Naive thymus-derived CD4-positive, alpha-beta T cell (primary cell): ENCODE results near the gene SHC3. TPM values are rescaled to one million over a fixed set of nuclear protein-coding genes. Genes with fewer than 3 reads are reported as not detected.

Experiments
- ATAC-seq: fragments of 150-1000 bp; cut with Tn5 transposase; 2 replicates; pipeline ENCODE4 v1.10.0; 2021; ENCODE audit warnings: mild to moderate bottlenecking, moderate library complexity
- CTCF ChIA-PET: fragments of 350-600 bp; sonication (Branson Sonifier 250); formaldehyde crosslinking; loops from one replicate; lab custom pipeline; 2021; ENCODE audit warnings: antibody characterized with exemption; lab: Charles Lee
- POLR2A ChIA-PET: fragments of 350-600 bp; sonication (Branson Sonifier 250); formaldehyde crosslinking; loops from one replicate; lab custom pipeline; 2021; ENCODE audit warnings: antibody characterized with exemption, inconsistent platforms; lab: Charles Lee
- DNase-seq, 9 donors: peaks; one replicate each; pipeline versions ENCODE4 v3.0.0 to v3.0.0-alpha.2; 2020 to 2022; ENCODE audit warnings: mixed read lengths in 1 of 9
- H3K27ac ChIP-seq: one replicate; pipeline ENCODE4 v1.7.0; 2013; ENCODE audit warnings: mild to moderate bottlenecking, low read depth, low read length, moderate library complexity
- H3K27me3 ChIP-seq, 2 donors: one replicate each; pipeline ENCODE4 v1.7.0; 2013; ENCODE audit warnings: low read length in 2 of 2, mild to moderate bottlenecking in 2 of 2, moderate library complexity in 2 of 2; ENCODE audit not compliant: control insufficient read depth in 2 of 2, insufficient read depth in 2 of 2
- H3K36me3 ChIP-seq, 3 experiments: 1 replicate in 2 of 3; 2 replicates in 1 of 3; pipeline ENCODE4 v1.7.0; 2013; ENCODE audit warnings: low read length in 3 of 3, mild to moderate bottlenecking in 3 of 3, moderate library complexity in 1 of 3; ENCODE audit not compliant: insufficient read depth in 3 of 3, control insufficient read depth in 2 of 3
- H3K4me1 ChIP-seq, 2 donors: one replicate each; pipeline ENCODE4 v1.7.0; 2013; ENCODE audit warnings: low read length in 2 of 2, mild to moderate bottlenecking in 2 of 2, moderate library complexity in 1 of 2; ENCODE audit not compliant: control insufficient read depth in 2 of 2, insufficient read depth in 2 of 2
- H3K4me3 ChIP-seq: 2 replicates; pipeline ENCODE4 v1.7.0; 2013; ENCODE audit warnings: mild to moderate bottlenecking, low read length
- H3K9me3 ChIP-seq, 3 experiments: 1 replicate in 2 of 3; 2 replicates in 1 of 3; pipeline ENCODE4 v1.7.0; 2013; ENCODE audit warnings: low read length in 3 of 3; ENCODE audit not compliant: control insufficient read depth in 2 of 3
- H3K27ac Mint-ChIP-seq, 9 donors: one replicate each; pipeline ENCODE4 v1.8.0; 2020 to 2022; ENCODE audit warnings: mixed read lengths in 9 of 9, mild to moderate bottlenecking in 8 of 9, moderate library complexity in 5 of 9, inconsistent platforms in 2 of 9
- H3K27me3 Mint-ChIP-seq, 5 donors: one replicate each; pipeline ENCODE4 v1.8.0; 2021 to 2022; ENCODE audit warnings: mixed read lengths in 5 of 5, mild to moderate bottlenecking in 1 of 5
- H3K36me3 Mint-ChIP-seq, 5 donors: one replicate each; pipeline ENCODE4 v1.8.0; 2020 to 2022; ENCODE audit warnings: mixed read lengths in 5 of 5, mild to moderate bottlenecking in 3 of 5, inconsistent platforms in 1 of 5
- H3K4me1 Mint-ChIP-seq, 7 donors: one replicate each; pipeline ENCODE4 v1.8.0; 2020 to 2022; ENCODE audit warnings: mixed read lengths in 7 of 7, mild to moderate bottlenecking in 3 of 7, inconsistent platforms in 1 of 7
- H3K4me3 Mint-ChIP-seq, 10 donors: one replicate each; pipeline ENCODE4 v1.8.0; 2020 to 2022; ENCODE audit warnings: mild to moderate bottlenecking in 10 of 10, mixed read lengths in 10 of 10, moderate library complexity in 6 of 10, inconsistent platforms in 2 of 10
- H3K9me3 Mint-ChIP-seq, 11 donors: one replicate each; pipeline ENCODE4 v1.8.0; 2020 to 2022; ENCODE audit warnings: mixed read lengths in 11 of 11, mild to moderate bottlenecking in 4 of 11, inconsistent platforms in 1 of 11, moderate library complexity in 1 of 11
- intact Hi-C, 2 donors: fragments of 100-400 bp; cut with micrococcal nuclease; formaldehyde crosslinking; loops; one replicate each; pipeline ENCODE4 v1.15.1; 2023
- polyA plus RNA-seq, 2 donors: library from polyadenylated mRNA; unstranded; fragments of 300-500 nt; fragmentation: Illumina TruSeq; gene quantifications; one replicate each; pipeline ENCODE4 v1.2.3, GENCODE V29; 2021
- total RNA-seq, 6 experiments: library from RNA in 5 of 6; stranded (reverse) in 5 of 6; gene quantifications; 1 replicate in 5 of 6; 2 replicates in 1 of 6; pipeline ENCODE4 v1.2.3 and lab custom pipeline; 2021 to 2026

SHC3 gene
- total and polyA plus RNA-seq, 7 experiments from 2014 or later = 0.02 to 0.11 (median 0.07) TPM; not detected in 3

- intact Hi-C loops = no loop called here
- Mint-ChIP-seq H3K27ac (no peak overlapping the region), H3K36me3 (peaks cover 0 to 4% (median 0%) of the 10 kb centered on the region in 5 donors), H3K4me1 (no peaks in the 10 kb centered on the region), H3K9me3 (peaks cover 0 to 29% (median 9%) of the 10 kb centered on the region in 11 donors), H3K4me3 (no peak overlapping the region), H3K27me3 (peaks cover 4 to 17% (median 6%) of the 10 kb centered on the region in 5 donors)
- Histone ChIP-seq H3K27ac (no peak overlapping the region), H3K36me3 (no peaks in the 10 kb centered on the region), H3K4me3 (no peak overlapping the region), H3K27me3 (no peaks in the 10 kb centered on the region), H3K4me1 (no peaks in the 10 kb centered on the region), H3K9me3 (no peaks in the 10 kb centered on the region)
- DNase-seq (no peak), ATAC-seq (no peak)
- POLR2A ChIA-PET = no interaction called here
- CTCF ChIA-PET = no interaction called here
Observed at GRCh38 chr9:89137542-89138462, 40.8 kb downstream of the SHC3 start.

DNA sequence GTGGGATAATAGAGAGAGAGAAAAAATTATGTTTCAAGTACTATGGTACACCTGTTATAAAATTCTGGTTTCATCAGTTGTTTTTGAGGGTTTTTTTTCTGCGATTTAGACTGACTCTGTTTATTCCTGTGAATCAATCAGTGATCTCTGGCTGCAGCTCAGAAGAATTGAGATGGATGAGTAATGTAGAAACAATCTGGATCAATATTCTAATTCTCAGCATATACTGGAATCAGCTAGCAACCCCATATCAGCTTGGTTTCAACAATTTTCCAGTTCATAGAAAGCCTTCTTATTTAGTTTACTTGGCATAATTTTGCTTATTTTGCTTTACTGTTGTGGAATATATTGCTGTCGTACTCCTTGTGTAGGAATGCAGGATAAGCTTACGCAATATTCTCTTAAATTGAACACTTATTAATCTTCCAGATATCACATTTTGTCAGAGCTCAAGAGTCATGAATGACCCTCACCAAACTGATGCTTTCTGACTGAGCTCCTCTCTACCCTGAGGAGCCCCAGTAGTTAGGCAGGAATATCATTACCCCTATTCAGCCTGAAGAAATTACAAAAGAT is 42.9 kb downstream of the SHC3 start:
- Histone ChIP-seq H3K27ac (no peak overlapping the region), H3K27me3 (no peaks in the 10 kb centered on the region), H3K4me1 (no peaks in the 10 kb centered on the region), H3K36me3 (no peaks in the 10 kb centered on the region), H3K9me3 (no peaks in the 10 kb centered on the region), H3K4me3 (no peak overlapping the region)
- Mint-ChIP-seq H3K27ac (no peak overlapping the region), H3K4me1 (no peaks in the 10 kb centered on the region), H3K27me3 (peaks cover 4 to 18% (median 10%) of the 10 kb centered on the region in 5 donors), H3K4me3 (no peak overlapping the region), H3K9me3 (peaks cover 3 to 37% (median 9%) of the 10 kb centered on the region in 11 donors), H3K36me3 (peaks cover 0 to 4% (median 0%) of the 10 kb centered on the region in 5 donors)
- no peak for ATAC-seq
- ChIA-PET CTCF (no interaction called here), POLR2A (interaction anchor here (0.6 kb wide), 1 partner anchor 12 kb away, joined by 3 read pairs; no protein-coding TSS in a partner anchor)
- intact Hi-C loops = no loop called here
- DNase-seq = no peak

DNA sequence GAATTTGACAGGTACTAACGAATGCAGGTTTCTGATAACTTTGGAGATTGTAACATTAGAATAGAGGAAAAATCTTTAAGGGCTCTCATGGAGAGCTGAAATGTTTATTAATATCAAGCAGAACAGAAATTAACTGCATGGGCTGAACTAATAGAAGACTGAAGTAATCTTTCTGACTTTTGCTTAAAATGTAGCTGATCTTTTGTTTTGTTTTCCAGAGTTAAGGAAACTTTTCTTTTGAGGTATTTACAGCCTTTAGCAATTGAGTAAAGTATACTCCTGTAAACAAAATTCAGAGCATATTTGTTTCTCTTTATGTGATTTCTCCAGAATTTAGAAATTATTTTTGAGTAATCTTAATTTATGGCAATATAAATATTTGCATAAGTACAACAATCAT is 43.9 kb downstream of the SHC3 start:
- intact Hi-C loops = no loop called here
- no peaks in the 10 kb centered on the region for H3K36me3 ChIP-seq
- H3K4me3 ChIP-seq = no peak overlapping the region
- Mint-ChIP-seq H3K4me3 (no peak overlapping the region), H3K36me3 (peaks cover 0 to 4% (median 0%) of the 10 kb centered on the region in 5 donors), H3K4me1 (no peaks in the 10 kb centered on the region), H3K27me3 (peaks cover 9 to 20% (median 13%) of the 10 kb centered on the region in 5 donors), H3K27ac (no peak overlapping the region), H3K9me3 (peaks cover 3 to 46% (median 9%) of the 10 kb centered on the region in 11 donors)
- DNase-seq (no peak), ATAC-seq (no peak)
- no peak overlapping the region for H3K27ac ChIP-seq
- no peaks in the 10 kb centered on the region for H3K4me1 ChIP-seq
- ChIA-PET POLR2A (no interaction called here), CTCF (no interaction called here)
- H3K27me3 ChIP-seq = no peaks in the 10 kb centered on the region
- H3K9me3 ChIP-seq = no peaks in the 10 kb centered on the region

DNA sequence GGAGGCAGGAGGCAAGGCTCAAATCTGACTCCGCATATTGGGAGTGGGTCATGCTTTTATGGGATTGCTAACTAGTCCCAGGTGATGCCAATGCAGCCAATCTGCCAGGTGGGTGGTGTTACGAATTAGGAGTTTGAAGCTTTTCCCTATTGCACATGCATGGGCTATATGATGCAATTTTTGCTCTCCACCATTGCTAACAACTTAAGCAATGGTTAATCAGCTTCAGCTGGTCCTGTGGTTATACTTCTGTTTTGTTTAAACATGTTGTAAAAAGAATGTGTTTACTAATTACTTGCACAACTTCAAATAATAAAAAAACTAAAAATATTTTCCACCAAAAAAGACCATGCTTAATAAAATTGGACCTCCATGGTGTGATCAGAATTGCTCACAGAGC is 55.7 kb downstream of the SHC3 start:
- ATAC-seq (no peak), DNase-seq (no peak)
- H3K36me3 ChIP-seq = no peaks in the 10 kb centered on the region
- H3K9me3 ChIP-seq = no peaks in the 10 kb centered on the region
- intact Hi-C loops = no loop called here
- H3K4me3 Mint-ChIP-seq = no peak overlapping the region
- H3K4me1 ChIP-seq = no peaks in the 10 kb centered on the region
- H3K4me1 Mint-ChIP-seq = peaks cover 0 to 2% (median 0%) of the 10 kb centered on the region in 7 donors
- no peak overlapping the region for H3K27ac ChIP-seq
- peaks cover 0 to 11% (median 0%) of the 10 kb centered on the region in 5 donors for H3K36me3 Mint-ChIP-seq
- H3K4me3 ChIP-seq = no peak overlapping the region
- peaks cover 0 to 36% (median 13%) of the 10 kb centered on the region in 11 donors for H3K9me3 Mint-ChIP-seq
- H3K27me3 ChIP-seq = no peaks in the 10 kb centered on the region
- CTCF ChIA-PET = no interaction called here
- POLR2A ChIA-PET = no interaction called here
- no peak overlapping the region for H3K27ac Mint-ChIP-seq
- H3K27me3 Mint-ChIP-seq = peaks cover 9 to 46% (median 40%) of the 10 kb centered on the region in 5 donors

DNA sequence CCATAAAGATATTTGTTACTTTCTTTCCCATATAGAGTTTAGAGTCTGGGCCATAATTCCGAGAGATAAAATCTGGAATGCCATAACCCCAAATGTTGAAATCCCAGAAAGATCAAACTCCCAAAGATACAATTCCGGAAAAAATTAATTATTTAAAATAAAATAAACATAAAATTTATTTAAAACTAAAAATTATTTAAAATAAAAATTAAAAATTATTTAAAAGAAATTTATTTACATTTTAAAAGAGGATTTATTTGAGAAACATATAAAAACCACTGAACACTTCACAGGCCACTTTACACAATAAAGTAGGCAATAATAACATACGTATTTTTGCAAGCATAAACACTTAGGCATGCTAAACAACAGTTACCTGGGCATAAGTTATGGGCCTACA is 57.9 kb downstream of the SHC3 start:
- Mint-ChIP-seq H3K9me3 (peaks cover 3 to 22% (median 8%) of the 10 kb centered on the region in 11 donors), H3K4me3 (no peak overlapping the region), H3K27me3 (peaks cover 9 to 35% (median 27%) of the 10 kb centered on the region in 5 donors), H3K36me3 (peaks cover 0 to 8% (median 0%) of the 10 kb centered on the region in 5 donors), H3K27ac (no peak overlapping the region), H3K4me1 (peaks cover 0 to 2% (median 0%) of the 10 kb centered on the region in 7 donors)
- Histone ChIP-seq H3K27ac (no peak overlapping the region), H3K9me3 (no peaks in the 10 kb centered on the region), H3K36me3 (no peaks in the 10 kb centered on the region), H3K4me3 (no peak overlapping the region), H3K27me3 (no peaks in the 10 kb centered on the region), H3K4me1 (no peaks in the 10 kb centered on the region)
- no peak for ATAC-seq
- intact Hi-C loops = no loop called here
- ChIA-PET POLR2A (no interaction called here), CTCF (no interaction called here)
- DNase-seq = no peak

DNA sequence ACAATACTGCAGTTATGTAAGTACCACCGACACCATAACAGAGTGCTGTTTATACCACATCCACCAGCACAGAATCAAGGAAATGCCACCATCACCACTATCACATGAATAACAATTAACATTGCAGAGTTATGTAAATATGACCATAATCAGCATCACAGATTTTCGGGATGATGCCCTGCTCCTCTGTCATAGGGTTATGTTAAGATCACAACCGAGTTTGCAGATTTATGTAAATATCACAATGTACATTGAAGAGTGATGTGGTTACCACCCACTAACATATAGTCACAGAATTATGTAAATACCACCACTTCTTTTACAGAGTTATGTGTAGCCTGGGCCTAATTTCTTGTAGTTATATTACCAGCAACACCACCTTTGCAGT is 61.8 kb downstream of the SHC3 start:
- Mint-ChIP-seq H3K27ac (no peak overlapping the region), H3K36me3 (peaks cover 0 to 7% (median 0%) of the 10 kb centered on the region in 5 donors), H3K4me3 (no peak overlapping the region), H3K27me3 (peaks cover 16 to 35% (median 29%) of the 10 kb centered on the region in 5 donors), H3K9me3 (peaks cover 0 to 18% (median 5%) of the 10 kb centered on the region in 11 donors), H3K4me1 (peaks cover 0 to 2% (median 0%) of the 10 kb centered on the region in 7 donors)
- CTCF ChIA-PET = no interaction called here
- H3K36me3 ChIP-seq = no peaks in the 10 kb centered on the region
- no peak for DNase-seq
- no peak overlapping the region for H3K4me3 ChIP-seq
- H3K9me3 ChIP-seq = no peaks in the 10 kb centered on the region
- POLR2A ChIA-PET = no interaction called here
- intact Hi-C loops = no loop called here
- no peaks in the 10 kb centered on the region for H3K27me3 ChIP-seq
- H3K27ac ChIP-seq = no peak overlapping the region
- no peak for ATAC-seq
- no peaks in the 10 kb centered on the region for H3K4me1 ChIP-seq
